HCT116 (cell line): Measurements from ENCODE around the gene RTN4RL1. TPM values are rescaled to one million over a fixed set of nuclear protein-coding genes. Genes with fewer than 3 reads are reported as not detected.

Source experiments
- ATAC-seq: fragments of 200-7000 bp; cut with Tn5 transposase; 2 replicates; pipeline ENCODE4 v1.9.1; 2020; ENCODE audit warnings: mild to moderate bottlenecking, moderate library complexity
- BruUV-seq: library from RNA; stranded (reverse); fragments of 400-500 nt; replicated peaks from 2 replicates; lab custom pipeline; 2021; lab: Mats Ljungman, UMichigan
- CTCF ChIA-PET: fragments of 300-600 bp; sonication (Branson Sonifier 250); formaldehyde crosslinking; loops from one replicate; lab custom pipeline; 2021; ENCODE audit warnings: antibody characterized with exemption; lab: Charles Lee
- POLR2A ChIA-PET: fragments of 300-600, 350-600 bp; sonication (Branson Sonifier 250); formaldehyde crosslinking; loops from one replicate; lab custom pipeline; 2021; ENCODE audit warnings: antibody characterized with exemption; lab: Charles Lee
- RAD21 ChIA-PET, 2 experiments: fragments of 300-600 bp; sonication (Branson Sonifier 250); formaldehyde crosslinking; loops; one replicate each; lab custom pipeline; 2023; ENCODE audit warnings: low total read pairs in 2 of 2; ENCODE audit not compliant: uncharacterized antibody in 2 of 2, unreplicated experiment in 2 of 2, low non-redundant PET in 1 of 2; lab: Charles Lee
- DNase-seq: peaks from one replicate; pipeline ENCODE4 v3.0.0-alpha.2; 2010; ENCODE audit warnings: low read depth, low spot score
- H2AFZ ChIP-seq: fragments of 200-600 bp; shearing (Covaris generic), sonication (generic); 2 replicates; pipeline ENCODE4 v1.6.1; 2017; ENCODE audit warnings: low read depth, mixed run types, mixed read lengths, antibody characterized with exemption, low read length; ENCODE audit not compliant: poor library complexity, severe bottlenecking
- H3K27ac ChIP-seq: 2 replicates; pipeline ENCODE4 v1.5.1; 2012; ENCODE audit warnings: low read depth, low read length
- H3K27me3 ChIP-seq: fragments of 200-600 bp; sonication (generic); 2 replicates; pipeline ENCODE4 v1.6.1; 2016; ENCODE audit warnings: mixed run types, low read length, mixed read lengths; ENCODE audit not compliant: insufficient read depth
- H3K36me3 ChIP-seq, 2 experiments: fragments of 200-500 bp in 1 of 2; fragments of 200-600 bp in 1 of 2; sonication (Bioruptor generic) in 1 of 2; sonication (generic) in 1 of 2; 2 replicates each; pipeline versions ENCODE4 v1.5.1 to v1.6.1; 2014 to 2016; ENCODE audit warnings: low read length in 2 of 2, inconsistent platforms in 1 of 2, mixed read lengths in 1 of 2, mixed run types in 1 of 2; ENCODE audit not compliant: insufficient read depth in 2 of 2, control insufficient read depth in 1 of 2
- H3K4me1 ChIP-seq, 2 experiments: fragments of 200-600 bp in 1 of 2; sonication (generic) in 1 of 2; 2 replicates each; pipeline versions ENCODE4 v1.5.1 to v1.6.1; 2012 to 2017; ENCODE audit warnings: low read length in 2 of 2, inconsistent platforms in 1 of 2, mild to moderate bottlenecking in 1 of 2, mixed read lengths in 1 of 2, mixed run types in 1 of 2, moderate library complexity in 1 of 2; ENCODE audit not compliant: insufficient read depth in 2 of 2, control insufficient read depth in 1 of 2
- H3K4me2 ChIP-seq: fragments of 200-600 bp; sonication (generic); 2 replicates; pipeline ENCODE4 v1.6.1; 2017; ENCODE audit warnings: mixed run types, low read length, mixed read lengths
- H3K4me3 ChIP-seq, 2 experiments: fragments of 200-600 bp in 1 of 2; sonication (generic) in 1 of 2; replicated peaks in 1 of 2; 2 replicates each; pipeline ENCODE4 v1.5.1; 2011 to 2016; ENCODE audit warnings: low read length in 2 of 2, control low read depth in 1 of 2, low read depth in 1 of 2, mild to moderate bottlenecking in 1 of 2, mixed read lengths in 1 of 2, mixed run types in 1 of 2
- H3K79me2 ChIP-seq: fragments of 200-600 bp; sonication (generic); 2 replicates; pipeline ENCODE4 v1.6.1; 2017; ENCODE audit warnings: mild to moderate bottlenecking, mixed run types, low read length, moderate library complexity, mixed read lengths; ENCODE audit not compliant: insufficient read depth
- H3K9ac ChIP-seq: fragments of 200-600 bp; sonication (generic); 2 replicates; pipeline ENCODE4 v1.6.1; 2016; ENCODE audit warnings: low read length, mixed read lengths
- H3K9me2 ChIP-seq: fragments of 200-600 bp; sonication (generic), shearing (Covaris generic); 2 replicates; pipeline ENCODE4 v1.6.1; 2017; ENCODE audit warnings: mixed run types, mild to moderate bottlenecking, moderate library complexity; ENCODE audit not compliant: insufficient read depth
- H3K9me3 ChIP-seq, 2 experiments: fragments of 200-500 bp in 1 of 2; fragments of 200-600 bp in 1 of 2; sonication (Bioruptor generic) in 1 of 2; sonication (generic) in 1 of 2; 2 replicates each; pipeline ENCODE4 v1.6.1; 2014 to 2017; ENCODE audit warnings: low read length in 2 of 2, mixed read lengths in 2 of 2, inconsistent platforms in 1 of 2, low read depth in 1 of 2, mild to moderate bottlenecking in 1 of 2, mixed run types in 1 of 2, moderate library complexity in 1 of 2; ENCODE audit not compliant: control insufficient read depth in 1 of 2, insufficient read depth in 1 of 2
- H4K20me1 ChIP-seq: fragments of 200-600 bp; sonication (generic), shearing (Covaris generic); 2 replicates; pipeline ENCODE4 v1.6.1; 2017; ENCODE audit warnings: mixed run types, mild to moderate bottlenecking, moderate library complexity; ENCODE audit not compliant: insufficient read depth
- ATF3 ChIP-seq: IDR thresholded peaks from 2 replicates; pipeline ENCODE4 v1.6.1; 2012
- CBX3 ChIP-seq: IDR thresholded peaks from 2 replicates; pipeline ENCODE4 v1.6.1; 2012; ENCODE audit warnings: low read depth
- CTCF ChIP-seq, 3 experiments: fragments of 200-600 bp in 1 of 3; sonication (generic) in 1 of 3; IDR thresholded peaks in 2 of 3; conservative IDR thresholded peaks in 1 of 3; 2 replicates each; pipeline ENCODE4 v1.5.1; 2012 to 2017; ENCODE audit warnings: low read depth in 2 of 3, low read length in 2 of 3, antibody characterized with exemption in 1 of 3, borderline replicate concordance in 1 of 3, control low read depth in 1 of 3, mild to moderate bottlenecking in 1 of 3, mixed read lengths in 1 of 3, mixed run types in 1 of 3, moderate library complexity in 1 of 3; ENCODE audit not compliant: insufficient read depth in 1 of 3
- EZH2 ChIP-seq: fragments of 200-600 bp; sonication (generic); IDR thresholded peaks from 2 replicates; pipeline ENCODE4 v1.6.1; 2017; ENCODE audit warnings: antibody characterized with exemption, mixed run types
- EZH2phosphoT487 ChIP-seq: fragments of 200-600 bp; IDR thresholded peaks from 2 replicates; pipeline ENCODE4 v1.6.1; 2018; ENCODE audit warnings: antibody characterized with exemption, borderline replicate concordance
- FOSL1 ChIP-seq: IDR thresholded peaks from 2 replicates; pipeline ENCODE4 v1.6.1; 2012; ENCODE audit warnings: low read depth
- POLR2AphosphoS5 ChIP-seq: IDR thresholded peaks from 2 replicates; pipeline ENCODE4 v1.6.1; 2011; ENCODE audit warnings: mild to moderate bottlenecking, low read depth, low read length, moderate library complexity
- RAD21 ChIP-seq: IDR thresholded peaks from 2 replicates; pipeline ENCODE4 v1.6.1; 2012; ENCODE audit warnings: low read depth, mild to moderate bottlenecking
- SIN3A ChIP-seq: IDR thresholded peaks from 2 replicates; pipeline ENCODE4 v1.6.1; 2012; ENCODE audit warnings: low read depth
- SRF ChIP-seq: IDR thresholded peaks from 2 replicates; pipeline ENCODE4 v1.6.1; 2012; ENCODE audit warnings: low read depth
- TCF7L2 ChIP-seq: IDR thresholded peaks from 2 replicates; pipeline ENCODE4 v1.7.0; 2011; ENCODE audit warnings: borderline replicate concordance, inconsistent platforms; ENCODE audit not compliant: insufficient read depth, insufficient read length; ENCODE audit errors: extremely low read depth
- ZBTB33 ChIP-seq: IDR thresholded peaks from 2 replicates; pipeline ENCODE4 v1.6.1; 2011; ENCODE audit warnings: mild to moderate bottlenecking, low read length, moderate library complexity; ENCODE audit not compliant: insufficient replicate concordance; ENCODE audit errors: extremely low read depth
- intact Hi-C: fragments of 100-400 bp; cut with micrococcal nuclease; formaldehyde crosslinking; loops from 2 replicates; pipeline ENCODE4 v1.10.0; 2022
- total RNA-seq: library from RNA; stranded (reverse); gene quantifications from one replicate; pipeline ENCODE4 v1.2.1, GENCODE V29; 2021; ENCODE audit not compliant: unreplicated experiment

Gene RTN4RL1
- total RNA-seq, 1 experiment from 2014 or later, result 3.7 TPM

- Histone ChIP-seq H3K79me2 (no peaks in the 10 kb centered on the region), H3K27ac (no peak overlapping the region)
- TF ChIP-seq EZH2phosphoT487 (no peak), CBX3 (no peak), ATF3 (no peak), EZH2 (no peak), POLR2AphosphoS5 (no peak), SRF (no peak), TCF7L2 (no peak), RAD21 (no peak), FOSL1 (no peak), CTCF (IDR thresholded peaks at IDR 0.05 in 2 of 3, conservative IDR thresholded peaks at IDR 0.05 in 1 of 3; ENCODE audit: borderline replicate concordance in 1 of 3, insufficient read depth in 1 of 3, low read depth in 2 of 3, low read length in 2 of 3) (no peak), SIN3A (no peak), ZBTB33 (no peak)
- TF ChIP-seq, all 23 proteins: peak for 0
- Histone ChIP-seq H3K36me3 (no peaks in the 10 kb centered on the region), H2AFZ (no peak overlapping the region), H3K27me3 (no peaks in the 10 kb centered on the region), H3K4me1 (peaks cover 8 to 32% of the 10 kb centered on the region in 2 experiments), H3K9me2 (no peaks in the 10 kb centered on the region), H3K9me3 (no peaks in the 10 kb centered on the region), H3K4me3 (no peak overlapping the region), H3K9ac (no peak overlapping the region), H3K4me2 (no peak overlapping the region), H4K20me1 (no peaks in the 10 kb centered on the region)
- ATAC-seq (no peak), DNase-seq (no peak)
- intact Hi-C loops, result no loop called here
- no TSS peak for BruUV-seq
- ChIA-PET POLR2A (no interaction called here), CTCF (interaction anchor here (0.6 to 8.0 kb wide), 4 partner anchors 145 to 363 kb away, joined by 4 to 200 read pairs (median 6); no protein-coding TSS in a partner anchor), RAD21 (interaction anchor here in 1 of 2 experiments (0.5 kb wide), 1 partner anchor 74 kb away, joined by 3 read pairs; no protein-coding TSS in a partner anchor)
These were observed 28.5 kb upstream of the RTN4RL1 start for GRCh38 chr17:2053380-2054261.
